NB4 (cell line): Measurements from ENCODE around the gene HSP90AB1.
A peak's percentile ranks its signal among the peaks of the same experiment; 100 is the strongest.

Experiments used
- DNase-seq: peaks from one replicate; pipeline ENCODE4 v3.0.0; 2010; ENCODE audit warnings: low read depth
- H3K4me3 ChIP-seq: one replicate; pipeline ENCODE4 v1.5.1; 2011; ENCODE audit warnings: mild to moderate bottlenecking, low read depth, low read length, moderate library complexity
- MYC ChIP-seq: IDR thresholded peaks from 2 replicates; pipeline ENCODE4 v1.6.1; 2011; ENCODE audit warnings: low read depth, low read length
- POLR2A ChIP-seq: IDR thresholded peaks from 2 replicates; pipeline ENCODE4 v1.6.1; 2011; ENCODE audit warnings: mild to moderate bottlenecking; ENCODE audit not compliant: insufficient read length; ENCODE audit errors: extremely low read depth
- TF ChIP-seq, protein P1 (sequence below): IDR thresholded peaks from one replicate; pipeline ENCODE4 v1.5.1; 2012; ENCODE audit warnings: low read depth, low read length
- TF ChIP-seq, protein P2 (sequence below): IDR thresholded peaks from 2 replicates; pipeline ENCODE4 v1.6.1; 2011; ENCODE audit warnings: low read depth, low read length

The HSP90AB1 gene

DNA sequence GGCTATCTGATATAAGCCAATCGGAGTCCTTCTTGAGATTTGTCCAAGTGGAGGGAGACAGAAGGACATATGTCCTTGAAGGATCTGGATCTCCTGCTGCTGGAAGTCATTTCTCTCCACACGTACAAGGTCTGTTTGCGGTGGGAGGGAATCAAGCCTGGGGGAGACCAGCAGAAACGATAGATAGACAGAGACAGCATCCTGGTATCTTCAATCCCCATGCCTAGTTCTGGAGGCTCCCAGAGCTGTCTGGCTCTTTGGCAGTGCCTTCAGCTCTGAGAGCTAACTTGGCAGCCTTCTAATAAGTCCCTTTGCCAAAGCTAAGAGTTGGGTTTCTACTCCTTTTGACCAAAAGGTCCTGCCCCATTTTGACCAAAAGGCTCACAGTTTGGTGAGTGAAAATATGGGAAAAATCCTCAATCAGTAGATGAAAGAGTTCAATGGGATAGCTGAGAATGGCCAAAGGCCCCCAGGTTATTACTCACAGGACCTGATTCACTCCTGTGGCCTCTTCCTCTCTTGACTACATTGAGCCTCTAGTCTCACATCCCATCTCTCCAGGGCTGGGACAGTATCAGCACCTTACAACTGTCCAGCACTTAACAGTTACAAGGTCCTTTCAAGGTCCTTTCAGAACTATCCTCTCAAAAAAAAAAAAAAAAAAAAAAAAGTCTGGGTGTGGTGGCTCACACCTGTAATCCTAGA, 45.9 kb downstream of the HSP90AB1 start:
- TF ChIP-seq MYC (no peak), POLR2A (no peak)
- TF ChIP-seq, protein P1, sequence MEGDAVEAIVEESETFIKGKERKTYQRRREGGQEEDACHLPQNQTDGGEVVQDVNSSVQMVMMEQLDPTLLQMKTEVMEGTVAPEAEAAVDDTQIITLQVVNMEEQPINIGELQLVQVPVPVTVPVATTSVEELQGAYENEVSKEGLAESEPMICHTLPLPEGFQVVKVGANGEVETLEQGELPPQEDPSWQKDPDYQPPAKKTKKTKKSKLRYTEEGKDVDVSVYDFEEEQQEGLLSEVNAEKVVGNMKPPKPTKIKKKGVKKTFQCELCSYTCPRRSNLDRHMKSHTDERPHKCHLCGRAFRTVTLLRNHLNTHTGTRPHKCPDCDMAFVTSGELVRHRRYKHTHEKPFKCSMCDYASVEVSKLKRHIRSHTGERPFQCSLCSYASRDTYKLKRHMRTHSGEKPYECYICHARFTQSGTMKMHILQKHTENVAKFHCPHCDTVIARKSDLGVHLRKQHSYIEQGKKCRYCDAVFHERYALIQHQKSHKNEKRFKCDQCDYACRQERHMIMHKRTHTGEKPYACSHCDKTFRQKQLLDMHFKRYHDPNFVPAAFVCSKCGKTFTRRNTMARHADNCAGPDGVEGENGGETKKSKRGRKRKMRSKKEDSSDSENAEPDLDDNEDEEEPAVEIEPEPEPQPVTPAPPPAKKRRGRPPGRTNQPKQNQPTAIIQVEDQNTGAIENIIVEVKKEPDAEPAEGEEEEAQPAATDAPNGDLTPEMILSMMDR, result no peak
- TF ChIP-seq, protein P2, sequence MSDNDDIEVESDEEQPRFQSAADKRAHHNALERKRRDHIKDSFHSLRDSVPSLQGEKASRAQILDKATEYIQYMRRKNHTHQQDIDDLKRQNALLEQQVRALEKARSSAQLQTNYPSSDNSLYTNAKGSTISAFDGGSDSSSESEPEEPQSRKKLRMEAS, result no peak
- no peak for DNase-seq
- H3K4me3 ChIP-seq, result no peak overlapping the region

DNA sequence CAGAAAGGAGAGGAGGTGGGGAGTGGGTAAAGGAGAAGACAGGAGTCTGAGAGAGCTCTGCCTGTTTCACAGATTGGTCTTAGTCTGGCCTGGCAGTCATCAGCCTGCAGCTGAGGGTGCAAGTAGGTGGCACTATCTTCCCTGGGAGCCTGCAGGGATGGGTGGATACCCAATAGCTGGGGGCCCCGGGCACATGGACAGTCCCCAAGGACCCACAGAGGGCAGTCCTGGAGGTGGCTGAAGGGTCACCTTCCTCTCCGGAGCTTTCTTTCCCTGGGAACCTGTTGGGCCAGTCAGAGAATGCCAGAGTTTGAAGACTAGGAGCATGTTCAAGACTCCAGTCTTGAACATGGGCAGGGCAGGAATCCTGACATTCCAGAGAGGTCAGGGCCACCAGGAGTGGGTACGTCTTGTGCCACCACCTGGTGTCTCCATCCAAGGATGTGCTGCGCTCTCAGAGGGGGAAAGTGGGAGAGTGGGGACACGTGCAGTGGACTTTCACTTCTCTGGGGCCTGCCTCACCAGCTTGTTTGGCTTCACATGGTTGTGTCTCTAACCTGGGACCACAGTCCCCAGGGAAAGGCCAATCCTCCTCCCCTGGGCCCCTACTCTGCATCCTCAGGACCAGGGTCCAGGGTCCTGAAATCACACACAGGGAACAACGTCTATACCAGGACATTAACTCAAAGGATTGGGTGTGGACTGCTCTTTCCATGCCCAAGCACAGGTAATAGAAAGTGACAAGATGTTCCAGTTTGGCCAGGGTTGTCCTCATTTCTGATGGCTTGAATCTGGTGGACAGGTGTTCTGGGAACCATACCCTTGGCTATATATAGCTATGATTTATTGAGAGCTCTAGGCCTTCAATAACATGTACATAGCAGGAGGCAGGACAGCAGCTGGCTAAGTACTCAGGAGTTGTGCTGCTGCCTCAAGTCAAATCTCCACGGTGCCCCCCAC, 48.2 kb downstream of the HSP90AB1 start:
- H3K4me3 ChIP-seq, result no peak overlapping the region
- TF ChIP-seq, protein P2, result no peak
- TF ChIP-seq MYC (no peak), POLR2A (no peak)
- TF ChIP-seq, protein P1, result no peak
- DNase-seq, result no peak

DNA sequence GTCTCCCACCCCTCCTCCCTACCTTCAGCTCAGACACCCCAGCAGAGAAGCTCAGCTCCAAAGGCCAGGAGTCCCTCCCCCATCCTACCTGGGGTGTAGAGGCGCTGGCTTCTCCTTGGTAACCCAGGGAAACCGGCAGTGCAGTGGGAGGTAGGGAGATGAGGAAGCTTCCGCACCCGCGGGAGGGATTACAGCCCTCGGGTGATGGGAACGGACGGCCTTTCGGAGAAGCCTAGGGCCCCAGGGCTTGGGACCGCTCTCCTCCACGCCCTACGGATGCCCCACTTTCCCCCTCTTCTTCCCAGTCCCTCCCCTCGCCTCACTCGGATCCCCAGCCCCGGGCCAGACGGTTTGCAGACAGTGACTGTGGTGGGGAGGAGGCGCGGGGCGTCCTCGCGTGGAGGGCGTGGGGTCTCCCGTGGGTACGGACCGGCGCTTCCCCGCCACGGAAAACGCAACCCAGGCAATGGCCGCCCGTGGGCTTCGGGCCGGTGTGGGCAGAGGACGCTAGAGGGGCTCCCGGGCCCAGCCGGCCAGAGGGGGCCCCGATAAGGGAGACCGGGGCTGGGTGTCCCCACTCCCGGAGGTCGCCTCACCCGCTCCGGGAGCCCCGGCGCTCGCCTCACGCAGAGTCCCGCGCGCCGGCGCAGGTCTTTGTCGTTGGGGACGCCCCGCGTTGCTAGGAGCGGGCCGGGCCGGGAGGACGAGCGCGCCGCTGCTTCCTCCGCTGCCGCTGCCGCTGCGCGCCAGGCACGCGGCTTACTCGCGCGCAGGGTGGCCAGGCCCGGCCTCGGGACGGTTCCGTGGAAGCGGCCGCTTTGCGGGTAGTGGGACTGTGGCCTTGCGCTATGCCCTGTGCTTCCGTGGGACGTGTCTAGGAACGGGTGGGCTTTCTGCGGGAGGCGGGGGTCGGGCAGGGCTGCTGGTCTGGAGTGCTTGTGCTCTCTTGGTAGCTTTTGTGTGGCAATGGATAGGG, 50.5 kb downstream of the HSP90AB1 start:
- peak; percentile 40 for DNase-seq
- no peak for TF ChIP-seq POLR2A
- TF ChIP-seq, protein P1, result no peak
- TF ChIP-seq MYC, result no peak
- TF ChIP-seq, protein P2, result no peak
- no peak overlapping the region for H3K4me3 ChIP-seq

DNA sequence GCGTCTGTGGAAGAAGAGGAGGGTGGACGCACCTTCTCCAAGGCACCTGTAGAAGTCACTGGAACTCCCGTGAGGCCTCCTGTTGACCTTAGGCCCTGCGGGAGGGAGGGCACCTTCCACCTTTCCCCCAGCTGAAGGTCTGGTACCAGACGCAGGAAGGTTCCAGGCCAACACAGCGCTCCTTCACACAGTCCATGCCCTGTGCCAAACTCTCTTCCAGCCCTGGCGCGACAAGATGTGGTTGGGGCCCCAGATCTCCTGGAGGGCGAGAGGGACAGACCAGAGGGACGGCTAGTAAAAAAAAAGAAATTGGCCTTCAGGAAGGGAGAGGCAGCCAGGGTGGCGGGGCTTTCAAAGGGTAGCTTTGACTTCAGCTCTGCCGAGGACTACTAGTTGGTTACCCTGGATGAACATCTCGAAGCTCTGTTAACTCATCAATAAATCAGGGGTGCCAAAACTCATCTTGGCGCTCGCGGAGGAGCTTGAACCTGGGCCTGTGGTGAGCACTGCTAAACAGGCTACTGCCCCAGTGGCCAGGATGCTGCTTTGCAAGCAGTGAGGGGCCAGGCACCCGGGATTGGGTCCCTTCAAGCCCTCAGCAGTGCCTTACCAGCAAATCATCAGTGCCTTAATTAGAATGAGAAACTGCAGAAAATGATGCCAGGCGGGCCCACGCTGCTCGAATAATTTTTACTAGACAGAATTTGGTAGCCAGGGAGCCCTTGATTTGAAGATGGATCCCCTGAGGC, 51.3 kb downstream of the HSP90AB1 start:
- peak; percentile 38 for DNase-seq
- TF ChIP-seq, protein P1, result no peak
- no peak for TF ChIP-seq POLR2A
- no peak for TF ChIP-seq MYC
- TF ChIP-seq, protein P2, result no peak
- no peak overlapping the region for H3K4me3 ChIP-seq

DNA sequence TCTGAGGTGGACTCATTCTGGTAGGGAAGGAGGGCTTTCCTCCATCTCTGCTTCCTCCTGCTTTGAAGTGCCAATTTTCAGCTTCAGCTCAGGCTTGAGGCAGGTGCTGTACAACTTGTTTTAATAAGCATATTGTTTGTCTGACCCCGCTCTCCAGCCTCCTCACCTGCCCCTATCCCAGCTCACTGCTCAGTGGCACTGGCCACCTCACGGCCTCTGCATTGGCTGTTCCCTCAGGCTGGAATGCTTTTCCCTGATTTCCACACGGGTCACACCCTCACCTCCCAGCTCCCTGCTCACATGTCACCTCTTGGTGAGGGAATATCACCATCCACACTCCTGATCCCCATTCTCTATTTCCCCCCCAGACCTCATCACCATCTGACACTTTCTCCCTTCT, 52.0 kb downstream of the HSP90AB1 start:
- TF ChIP-seq POLR2A (no peak), MYC (no peak)
- TF ChIP-seq, protein P1, result no peak
- TF ChIP-seq, protein P2, result no peak
- no peak overlapping the region for H3K4me3 ChIP-seq
- DNase-seq, result no peak
